GM12878 (cell line): ENCODE results near the gene MRPL33. TPM values are rescaled to one million over a fixed set of nuclear protein-coding genes. Genes with fewer than 3 reads are reported as not detected.

ENCODE experiments used
- ATAC-seq: fragments of 200-7000 bp; cut with Tn5 transposase; 3 replicates; pipeline ENCODE4 v1.9.1; 2020; ENCODE audit warnings: mild to moderate bottlenecking, moderate library complexity
- BruUV-seq: library from RNA; stranded (reverse); fragments of 400-500 nt; replicated peaks from 2 replicates; lab custom pipeline; 2021; lab: Mats Ljungman, UMichigan
- CTCF ChIA-PET: fragments of 300-600 bp; sonication (Branson Sonifier 250); formaldehyde crosslinking; extraction: SDS; loops from one replicate; lab custom pipeline; 2021; ENCODE audit warnings: inconsistent platforms; lab: Yijun Ruan, JAX
- POLR2A ChIA-PET: fragments of 350-600 bp; formaldehyde crosslinking; extraction: SDS; loops from one replicate; lab custom pipeline; 2021; ENCODE audit warnings: inconsistent platforms; lab: Charles Lee
- RAD21 ChIA-PET: fragments of 300-600 bp; sonication (Branson Sonifier 250); formaldehyde crosslinking; loops from one replicate; lab custom pipeline; 2023; ENCODE audit warnings: antibody characterized with exemption; ENCODE audit not compliant: unreplicated experiment; lab: Charles Lee
- SMC1A ChIA-PET: fragments of 300-600 bp; sonication (Branson Sonifier 250); formaldehyde crosslinking; loops from one replicate; lab custom pipeline; 2023; ENCODE audit not compliant: unreplicated experiment, uncharacterized antibody; lab: Charles Lee
- DNase-seq: peaks from one replicate; pipeline ENCODE4 v3.0.0-alpha.2; 2011; ENCODE audit warnings: low read depth, low spot score
- FAIRE-seq: peaks from 3 replicates; lab custom pipeline; 2011; peaks lifted over from hg19 to GRCh38; lab: Jason Lieb, UNC
- H2AFZ ChIP-seq: 2 replicates; pipeline ENCODE4 v1.6.0; 2011; ENCODE audit warnings: low read depth, low read length, control low read depth; ENCODE audit not compliant: control insufficient read depth
- H3K27ac ChIP-seq: 2 replicates; pipeline ENCODE4 v1.5.1; 2011; ENCODE audit warnings: control low read depth; ENCODE audit not compliant: control insufficient read depth, insufficient read depth
- H3K27me3 ChIP-seq, 2 experiments: replicated peaks in 1 of 2; 2 replicates each; pipeline versions ENCODE4 v1.6.0 to v1.6.1; 2011; ENCODE audit warnings: low read length in 1 of 2; ENCODE audit not compliant: control insufficient read depth in 2 of 2, insufficient read depth in 2 of 2
- H3K36me3 ChIP-seq, 2 experiments: 2 replicates each; pipeline ENCODE4 v1.5.1; 2011; ENCODE audit warnings: low read length in 1 of 2; ENCODE audit not compliant: control insufficient read depth in 2 of 2, insufficient read depth in 2 of 2
- H3K4me1 ChIP-seq: 2 replicates; pipeline ENCODE4 v1.6.1; 2011; ENCODE audit warnings: mild to moderate bottlenecking, low read length, moderate library complexity, mixed read lengths; ENCODE audit not compliant: control insufficient read depth, insufficient read depth
- H3K4me2 ChIP-seq: 2 replicates; pipeline ENCODE4 v1.6.0; 2011; ENCODE audit warnings: control low read depth; ENCODE audit not compliant: control insufficient read depth, insufficient read depth
- H3K4me3 ChIP-seq: fragments of 200-600 bp; sonication (generic); 2 replicates; pipeline ENCODE4 v1.5.1; 2016
- H3K79me2 ChIP-seq: 2 replicates; pipeline ENCODE4 v1.6.0; 2011; ENCODE audit warnings: low read length; ENCODE audit not compliant: control insufficient read depth, insufficient read depth
- H3K9ac ChIP-seq: 2 replicates; pipeline ENCODE4 v1.8.0; 2011; ENCODE audit warnings: low read length, control low read depth, mixed read lengths; ENCODE audit not compliant: control insufficient read depth, insufficient read depth
- H3K9me3 ChIP-seq: replicated peaks from 3 replicates; pipeline ENCODE4 v1.5.1; 2011; ENCODE audit warnings: mild to moderate bottlenecking, low read length; ENCODE audit not compliant: control insufficient read depth, insufficient read depth
- H4K20me1 ChIP-seq: 2 replicates; pipeline ENCODE4 v1.6.0; 2011; ENCODE audit not compliant: control insufficient read depth, insufficient read depth
- HCFC1 ChIP-seq: fragments of 150-350 bp; IDR thresholded peaks from 2 replicates; pipeline ENCODE4 v1.6.1; 2014; ENCODE audit warnings: low read length
- HDAC2 ChIP-seq: fragments of 200-600 bp; sonication (generic); IDR thresholded peaks from 2 replicates; pipeline ENCODE4 v1.6.1; 2017
- IKZF1 ChIP-seq: fragments of 450-650 bp; conservative IDR thresholded peaks from 2 replicates; pipeline ENCODE4 v1.6.1; 2017; ENCODE audit warnings: antibody characterized with exemption, mild to moderate bottlenecking
- IRF4 ChIP-seq: IDR thresholded peaks from 2 replicates; pipeline ENCODE4 v1.6.1; 2011; ENCODE audit warnings: low read depth, low read length
- MEF2B ChIP-seq: fragments of 450-650 bp; IDR thresholded peaks from 2 replicates; pipeline ENCODE4 v1.6.1; 2018; ENCODE audit warnings: mild to moderate bottlenecking, moderate library complexity; ENCODE audit not compliant: partially characterized antibody, poor library complexity, severe bottlenecking
- MYB ChIP-seq: fragments of 150-350 bp; IDR thresholded peaks from 2 replicates; pipeline ENCODE4 v1.6.1; 2014; ENCODE audit warnings: mild to moderate bottlenecking, low read depth, low read length, borderline replicate concordance
- NFYA ChIP-seq: IDR thresholded peaks from 2 replicates; pipeline ENCODE4 v1.6.1; 2011; ENCODE audit warnings: low read depth, mild to moderate bottlenecking, low read length, improper control_type of control experiment, borderline replicate concordance
- PAX5 ChIP-seq: IDR thresholded peaks from 2 replicates; pipeline ENCODE4 v1.6.1; 2011; ENCODE audit warnings: low read depth, low read length, borderline replicate concordance
- POLR2A ChIP-seq: IDR thresholded peaks from 2 replicates; pipeline ENCODE4 v1.6.1; 2011; ENCODE audit warnings: low read depth, mild to moderate bottlenecking, low read length
- RB1 ChIP-seq: fragments of 450-650 bp; formaldehyde crosslinking; IDR thresholded peaks from 2 replicates; pipeline ENCODE4 v1.6.1; 2017; ENCODE audit warnings: mild to moderate bottlenecking, borderline replicate concordance
- RBBP5 ChIP-seq: fragments of 200-600 bp; sonication (generic); conservative IDR thresholded peaks from 2 replicates; pipeline ENCODE4 v1.6.1; 2016
- SP1 ChIP-seq: IDR thresholded peaks from one replicate; pipeline ENCODE4 v1.6.1; 2011; ENCODE audit warnings: low read depth, low read length
- STAT1 ChIP-seq: fragments of 450-650 bp; conservative IDR thresholded peaks from 2 replicates; pipeline ENCODE4 v1.6.1; 2014; ENCODE audit warnings: antibody characterized with exemption, mild to moderate bottlenecking
- TBL1XR1 ChIP-seq: IDR thresholded peaks from 2 replicates; pipeline ENCODE4 v1.6.1; 2012; ENCODE audit warnings: low read depth, low read length, improper control_type of control experiment
- TCF3 ChIP-seq: IDR thresholded peaks from 2 replicates; pipeline ENCODE4 v1.6.1; 2012; ENCODE audit warnings: low read depth, mild to moderate bottlenecking, low read length, borderline replicate concordance; ENCODE audit not compliant: insufficient read depth
- YY1 ChIP-seq: IDR thresholded peaks from 2 replicates; pipeline ENCODE4 v1.6.1; 2011; ENCODE audit warnings: low read depth, mild to moderate bottlenecking, low read length
- WGBS: methylation state at CpG from one replicate; pipeline ENCODE4 v1.1.6; 2016; ENCODE audit warnings: low lambda C conversion rate; ENCODE audit not compliant: insufficient replicate concordance, insufficient coverage; ENCODE audit errors: missing lambda C conversion rate; 5-methylcytosine and 5-hydroxymethylcytosine counted together
- in situ Hi-C: fragments of 300-500 bp; cut with MboI; formaldehyde crosslinking; loops from 9 replicates; pipeline ENCODE4 v1.14.3; 2018; ENCODE audit warnings: mixed read lengths
- intact Hi-C: fragments of 100-400 bp; cut with micrococcal nuclease; formaldehyde crosslinking; loops from one replicate; pipeline ENCODE4 v1.14.2; 2022; ENCODE audit not compliant: unreplicated experiment
- polyA plus RNA-seq, 11 experiments: library from polyadenylated mRNA; depleted of rRNA in 4 of 11; unstranded in 6 of 11; stranded (reverse) in 5 of 11; fragments of >200 nt; fragmentation: Nextera tagmentation in 4 of 11; fragmentation: Illumina TruSeq in 1 of 11; extraction: Ambion mirVana in 4 of 11; extraction: Trizol in 1 of 11; gene quantifications; 1 replicate in 1 of 11; 2 replicates in 10 of 11; pipeline versions ENCODE4 v1.2.1 to v1.2.3, GENCODE V29; 2011 to 2016; ENCODE audit warnings: inconsistent platforms in 2 of 11, missing spikeins in 2 of 11, low read depth in 1 of 11
- total RNA-seq, 4 experiments: library from RNA; depleted of rRNA in 3 of 4; stranded (reverse); fragments of >200 nt in 3 of 4; fragmentation: Illumina TruSeq in 1 of 4; extraction: Trizol in 1 of 4; gene quantifications; 2 replicates each; pipeline versions ENCODE4 v1.2.1 to v1.2.3, GENCODE V29; 2013 to 2021
- TF ChIP-seq, protein P1 (sequence below): IDR thresholded peaks from 2 replicates; pipeline ENCODE4 v1.6.1; 2011; ENCODE audit warnings: low read depth, low read length, improper control_type of control experiment, borderline replicate concordance
- TF ChIP-seq, protein P2 (sequence below): fragments of 450-650 bp; IDR thresholded peaks from 2 replicates; pipeline ENCODE4 v1.6.1; 2017; ENCODE audit warnings: low read depth, mild to moderate bottlenecking, moderate library complexity
- TF ChIP-seq, protein P3 (sequence below): fragments of 150-350 bp; IDR thresholded peaks from 2 replicates; pipeline ENCODE4 v1.6.1; 2014; ENCODE audit warnings: mild to moderate bottlenecking, low read depth, low read length

MRPL33 gene
- total and polyA plus RNA-seq, 10 of the 15 experiments (the other 5 are each of a cell fraction or from before 2014, with no cell fraction given): 50.1 to 318 (median 160) TPM

DNA sequence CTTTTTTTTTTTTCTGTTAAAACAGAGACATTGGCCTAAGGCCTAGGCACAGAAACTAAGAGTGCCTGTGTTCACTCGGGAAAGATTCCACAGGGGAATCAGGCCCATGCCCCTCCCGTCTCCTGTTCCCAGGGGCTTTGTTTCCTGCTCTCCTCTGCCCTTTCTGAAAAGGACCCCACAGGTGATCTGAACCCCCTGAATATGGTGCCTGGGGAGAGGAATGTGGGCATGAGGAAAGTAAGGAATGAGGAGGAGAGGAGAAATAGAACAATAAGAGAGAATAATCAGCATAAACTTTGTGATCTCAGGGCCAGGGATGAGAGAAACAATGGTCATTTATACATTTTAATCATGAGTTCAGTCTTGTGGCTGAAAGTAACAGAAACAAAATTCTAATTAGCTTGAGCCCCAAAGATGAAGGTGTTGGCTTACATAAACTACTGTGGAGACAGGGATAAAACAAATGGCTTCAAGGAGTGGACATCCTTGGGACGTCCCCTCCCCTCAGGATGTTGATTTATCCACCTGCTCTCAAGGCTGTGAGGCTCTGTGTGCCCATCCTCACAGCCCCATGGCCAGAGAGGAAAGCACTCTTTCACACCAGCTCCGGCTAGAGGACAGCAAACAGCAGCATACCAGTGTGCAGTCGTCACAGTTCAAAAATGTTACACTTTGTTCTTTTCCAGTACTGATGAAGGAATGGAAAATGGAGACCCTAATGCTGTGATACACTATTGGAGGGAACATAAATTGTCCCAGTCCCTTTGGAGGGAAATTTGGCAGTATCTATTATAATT is 46.4 kb upstream of the MRPL33 start (continued):
- TF ChIP-seq PAX5 (no peak), RB1 (no peak), TCF3 (no peak), HCFC1 (no peak), MYB (no peak), STAT1 (no peak), IRF4 (no peak)

DNA sequence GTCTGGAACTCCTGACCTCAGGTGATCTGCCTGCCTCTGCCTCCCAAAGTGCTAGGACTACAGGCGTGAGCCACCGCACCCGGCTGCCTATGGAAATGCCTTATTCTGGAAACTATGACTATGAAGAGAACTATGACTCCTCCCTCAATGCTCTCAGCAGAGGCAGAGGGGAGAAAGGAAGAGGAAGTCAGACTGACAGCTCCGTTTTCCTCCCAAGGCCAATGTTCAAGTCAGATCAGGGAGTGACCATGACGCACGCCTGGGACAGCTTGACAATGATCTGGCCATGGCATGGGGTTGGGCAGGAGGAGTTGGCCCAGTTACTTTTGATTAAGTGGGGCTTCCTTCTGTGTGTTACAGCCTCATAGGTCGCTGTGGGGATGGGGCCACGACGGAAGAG is 44.3 kb upstream of the MRPL33 start:
- Histone ChIP-seq H4K20me1 (no peaks in the 10 kb centered on the region), H3K27me3 (no peaks in the 10 kb centered on the region), H3K36me3 (no peaks in the 10 kb centered on the region), H3K27ac (no peak overlapping the region), H3K4me2 (no peak overlapping the region), H3K79me2 (no peaks in the 10 kb centered on the region), H3K9me3 (no peaks in the 10 kb centered on the region), H2AFZ (no peak overlapping the region), H3K4me1 (peaks cover 3% of the 10 kb centered on the region; the same call in 1 of the 2 replicates), H3K4me3 (no peak overlapping the region), H3K9ac (no peak overlapping the region)
- DNase-seq: no peak
- no TSS peak for BruUV-seq
- TF ChIP-seq TBL1XR1: no peak
- no peak for TF ChIP-seq HDAC2
- TF ChIP-seq MYB: no peak
- TF ChIP-seq, protein P1, sequence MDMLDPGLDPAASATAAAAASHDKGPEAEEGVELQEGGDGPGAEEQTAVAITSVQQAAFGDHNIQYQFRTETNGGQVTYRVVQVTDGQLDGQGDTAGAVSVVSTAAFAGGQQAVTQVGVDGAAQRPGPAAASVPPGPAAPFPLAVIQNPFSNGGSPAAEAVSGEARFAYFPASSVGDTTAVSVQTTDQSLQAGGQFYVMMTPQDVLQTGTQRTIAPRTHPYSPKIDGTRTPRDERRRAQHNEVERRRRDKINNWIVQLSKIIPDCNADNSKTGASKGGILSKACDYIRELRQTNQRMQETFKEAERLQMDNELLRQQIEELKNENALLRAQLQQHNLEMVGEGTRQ: no peak
- TF ChIP-seq RBBP5: no peak
- no peak for TF ChIP-seq POLR2A
- TF ChIP-seq IKZF1: no peak
- TF ChIP-seq MEF2B: no peak
- TF ChIP-seq, protein P2, sequence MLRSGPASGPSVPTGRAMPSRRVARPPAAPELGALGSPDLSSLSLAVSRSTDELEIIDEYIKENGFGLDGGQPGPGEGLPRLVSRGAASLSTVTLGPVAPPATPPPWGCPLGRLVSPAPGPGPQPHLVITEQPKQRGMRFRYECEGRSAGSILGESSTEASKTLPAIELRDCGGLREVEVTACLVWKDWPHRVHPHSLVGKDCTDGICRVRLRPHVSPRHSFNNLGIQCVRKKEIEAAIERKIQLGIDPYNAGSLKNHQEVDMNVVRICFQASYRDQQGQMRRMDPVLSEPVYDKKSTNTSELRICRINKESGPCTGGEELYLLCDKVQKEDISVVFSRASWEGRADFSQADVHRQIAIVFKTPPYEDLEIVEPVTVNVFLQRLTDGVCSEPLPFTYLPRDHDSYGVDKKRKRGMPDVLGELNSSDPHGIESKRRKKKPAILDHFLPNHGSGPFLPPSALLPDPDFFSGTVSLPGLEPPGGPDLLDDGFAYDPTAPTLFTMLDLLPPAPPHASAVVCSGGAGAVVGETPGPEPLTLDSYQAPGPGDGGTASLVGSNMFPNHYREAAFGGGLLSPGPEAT: no peak
- no peak for TF ChIP-seq YY1
- TF ChIP-seq, protein P3, sequence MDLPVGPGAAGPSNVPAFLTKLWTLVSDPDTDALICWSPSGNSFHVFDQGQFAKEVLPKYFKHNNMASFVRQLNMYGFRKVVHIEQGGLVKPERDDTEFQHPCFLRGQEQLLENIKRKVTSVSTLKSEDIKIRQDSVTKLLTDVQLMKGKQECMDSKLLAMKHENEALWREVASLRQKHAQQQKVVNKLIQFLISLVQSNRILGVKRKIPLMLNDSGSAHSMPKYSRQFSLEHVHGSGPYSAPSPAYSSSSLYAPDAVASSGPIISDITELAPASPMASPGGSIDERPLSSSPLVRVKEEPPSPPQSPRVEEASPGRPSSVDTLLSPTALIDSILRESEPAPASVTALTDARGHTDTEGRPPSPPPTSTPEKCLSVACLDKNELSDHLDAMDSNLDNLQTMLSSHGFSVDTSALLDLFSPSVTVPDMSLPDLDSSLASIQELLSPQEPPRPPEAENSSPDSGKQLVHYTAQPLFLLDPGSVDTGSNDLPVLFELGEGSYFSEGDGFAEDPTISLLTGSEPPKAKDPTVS: no peak
- no peak for TF ChIP-seq NFYA
- no peak for TF ChIP-seq SP1
- ChIA-PET POLR2A (no interaction called here), SMC1A (interaction anchor here (0.6 kb wide), 1 partner anchor 8 kb away, joined by 3 read pairs; no protein-coding TSS in a partner anchor), RAD21 (no interaction called here), CTCF (interaction anchor here (1.8 kb wide), 1 partner anchor 13 kb away, joined by 5 read pairs; no protein-coding TSS in a partner anchor)
- 73% methylated on average over 9 of the region's 9 CpGs for WGBS
- ATAC-seq: no peak
- no peak for FAIRE-seq
- intact Hi-C loops (no loop called here), in situ Hi-C loops (no loop called here)
